Duodenal mucosa (tissue), 2 donors: ENCODE measurements around the gene SLC29A3.

Experiments
- H3K27ac ChIP-seq: one replicate; pipeline ENCODE4 v1.7.0; 2013; ENCODE audit warnings: low read depth, low read length
- H3K27me3 ChIP-seq, 2 donors: one replicate each; pipeline ENCODE4 v1.7.0; 2013; ENCODE audit warnings: low read length in 2 of 2, control low read depth in 1 of 2; ENCODE audit not compliant: insufficient read depth in 2 of 2, control insufficient read depth in 1 of 2
- H3K36me3 ChIP-seq, 2 donors: one replicate each; pipeline ENCODE4 v1.7.0; 2013; ENCODE audit warnings: low read length in 2 of 2, control low read depth in 1 of 2; ENCODE audit not compliant: insufficient read depth in 2 of 2, control insufficient read depth in 1 of 2
- H3K4me1 ChIP-seq, 2 donors: one replicate each; pipeline ENCODE4 v1.7.0; 2013; ENCODE audit warnings: low read length in 2 of 2, control low read depth in 1 of 2; ENCODE audit not compliant: insufficient read depth in 2 of 2, control insufficient read depth in 1 of 2
- H3K4me3 ChIP-seq, 2 donors: one replicate each; pipeline ENCODE4 v1.7.0; 2013; ENCODE audit warnings: low read length in 2 of 2, low read depth in 1 of 2
- H3K9ac ChIP-seq, 2 donors: one replicate each; pipeline ENCODE4 v1.7.0; 2013; ENCODE audit warnings: low read length in 2 of 2, low read depth in 1 of 2
- H3K9me3 ChIP-seq, 2 donors: one replicate each; pipeline ENCODE4 v1.7.0; 2013; ENCODE audit warnings: low read length in 2 of 2, control low read depth in 1 of 2; ENCODE audit not compliant: control insufficient read depth in 1 of 2

Gene SLC29A3

GRCh38 chr10:71332466-71332865 is 13.4 kb downstream of the SLC29A3 start:
- Histone ChIP-seq H3K4me3 (no peak overlapping the region), H3K9me3 (no peaks in the 10 kb centered on the region), H3K27me3 (no peaks in the 10 kb centered on the region), H3K36me3 (peaks cover 0 to 8% of the 10 kb centered on the region in 2 donors), H3K27ac (no peak overlapping the region), H3K9ac (no peak overlapping the region), H3K4me1 (peaks cover 8 to 9% of the 10 kb centered on the region in 2 donors)

GRCh38 chr10:71333129-71333887 is 14.2 kb downstream of the SLC29A3 start:
- H3K9me3 ChIP-seq = no peaks in the 10 kb centered on the region
- no peak overlapping the region for H3K4me3 ChIP-seq
- no peaks in the 10 kb centered on the region for H3K27me3 ChIP-seq
- no peak overlapping the region for H3K27ac ChIP-seq
- H3K4me1 ChIP-seq = peaks cover 8 to 9% of the 10 kb centered on the region in 2 donors
- H3K36me3 ChIP-seq = peaks cover 0 to 5% of the 10 kb centered on the region in 2 donors
- H3K9ac ChIP-seq = no peak overlapping the region

- Histone ChIP-seq H3K9me3 (no peaks in the 10 kb centered on the region), H3K27me3 (no peaks in the 10 kb centered on the region), H3K4me3 (no peak overlapping the region), H3K4me1 (peaks cover 14% of the 10 kb centered on the region in 2 donors), H3K27ac (no peak overlapping the region), H3K36me3 (peaks cover 0 to 4% of the 10 kb centered on the region in 2 donors), H3K9ac (no peak overlapping the region)
Observed at GRCh38 chr10:71334221-71334791, 15.2 kb downstream of the SLC29A3 start.

- Histone ChIP-seq H3K9me3 (no peaks in the 10 kb centered on the region), H3K27ac (no peak overlapping the region), H3K36me3 (peaks cover 0 to 8% of the 10 kb centered on the region in 2 donors), H3K27me3 (no peaks in the 10 kb centered on the region), H3K9ac (no peak overlapping the region), H3K4me3 (no peak overlapping the region), H3K4me1 (peaks cover 22% of the 10 kb centered on the region in 2 donors)
Observed at GRCh38 chr10:71335173-71335708, 16.2 kb downstream of the SLC29A3 start.

GRCh38 chr10:71336632-71337031 is 17.6 kb downstream of the SLC29A3 start:
- Histone ChIP-seq H3K27me3 (no peaks in the 10 kb centered on the region), H3K4me1 (peaks cover 22 to 33% of the 10 kb centered on the region in 2 donors), H3K36me3 (peaks cover 0 to 8% of the 10 kb centered on the region in 2 donors), H3K9me3 (no peaks in the 10 kb centered on the region), H3K27ac (no peak overlapping the region), H3K4me3 (no peak overlapping the region), H3K9ac (no peak overlapping the region)

GRCh38 chr10:71337219-71337701 is 18.2 kb downstream of the SLC29A3 start:
- H3K27ac ChIP-seq = no peak overlapping the region
- peaks cover 22 to 33% of the 10 kb centered on the region in 2 donors for H3K4me1 ChIP-seq
- H3K9me3 ChIP-seq = no peaks in the 10 kb centered on the region
- no peak overlapping the region for H3K4me3 ChIP-seq
- H3K27me3 ChIP-seq = no peaks in the 10 kb centered on the region
- no peak overlapping the region for H3K9ac ChIP-seq
- peaks cover 0 to 8% of the 10 kb centered on the region in 2 donors for H3K36me3 ChIP-seq

- H3K27me3 ChIP-seq = no peaks in the 10 kb centered on the region
- H3K9ac ChIP-seq = no peak overlapping the region
- no peak overlapping the region for H3K27ac ChIP-seq
- peaks cover 20 to 39% of the 10 kb centered on the region in 2 donors for H3K4me1 ChIP-seq
- H3K9me3 ChIP-seq = no peaks in the 10 kb centered on the region
- no peak overlapping the region for H3K4me3 ChIP-seq
- H3K36me3 ChIP-seq = peaks cover 0 to 8% of the 10 kb centered on the region in 2 donors
Observed at GRCh38 chr10:71338728-71339495, 19.9 kb downstream of the SLC29A3 start.

- H3K4me1 ChIP-seq = peaks cover 25 to 42% of the 10 kb centered on the region in 2 donors
- H3K27ac ChIP-seq = no peak overlapping the region
- no peaks in the 10 kb centered on the region for H3K9me3 ChIP-seq
Observed at GRCh38 chr10:71339796-71340589, 20.9 kb downstream of the SLC29A3 start.

GRCh38 chr10:71342573-71343391 is 23.7 kb downstream of the SLC29A3 start:
- H3K9me3 ChIP-seq = no peaks in the 10 kb centered on the region
- no peak overlapping the region for H3K27ac ChIP-seq
- peaks cover 25 to 42% of the 10 kb centered on the region in 2 donors for H3K4me1 ChIP-seq
- H3K9ac ChIP-seq = no peak overlapping the region
- peaks cover 0 to 8% of the 10 kb centered on the region in 2 donors for H3K36me3 ChIP-seq
- no peaks in the 10 kb centered on the region for H3K27me3 ChIP-seq
- no peak overlapping the region for H3K4me3 ChIP-seq

More at GRCh38 chr10:71339796-71340589, 20.9 kb downstream of the SLC29A3 start:
- Histone ChIP-seq H3K4me3 (no peak overlapping the region), H3K36me3 (peaks cover 0 to 8% of the 10 kb centered on the region in 2 donors), H3K9ac (no peak overlapping the region), H3K27me3 (no peaks in the 10 kb centered on the region)
